GM20000 (cell line): ENCODE measurements around the gene PFDN5.
"Not testable (repeated sequence)": the region's sequence is repeated elsewhere in the genome, so short reads cannot be mapped to it uniquely, and the experiment has no call there.

ENCODE experiments used
- DNase-seq: peaks from one replicate; pipeline ENCODE4 v3.0.0; 2012; ENCODE audit warnings: low spot score
- CTCF ChIP-seq: IDR thresholded peaks from 2 replicates; pipeline ENCODE4 v1.5.1; 2012; ENCODE audit warnings: mild to moderate bottlenecking, control low read depth; ENCODE audit errors: extremely low read depth, missing control alignments

Gene PFDN5

GRCh38 chr12:53330671-53331070, 35.3 kb downstream of the PFDN5 start:
- DNase-seq = no peak
- TF ChIP-seq CTCF = no peak

- DNase-seq = not testable (repeated sequence)
Measured at GRCh38 chr12:53332339-53332738, 37.0 kb downstream of the PFDN5 start.

GRCh38 chr12:53332744-53333143, 37.4 kb downstream of the PFDN5 start:
- no peak for TF ChIP-seq CTCF
- no peak for DNase-seq

- peak; percentile 6 for DNase-seq
- TF ChIP-seq CTCF = no peak
Measured at GRCh38 chr12:53333289-53333688, 37.9 kb downstream of the PFDN5 start.

GRCh38 chr12:53333845-53334244, 38.5 kb downstream of the PFDN5 start:
- peak; percentile 4 for DNase-seq
- TF ChIP-seq CTCF = no peak

- TF ChIP-seq CTCF = no peak
Measured at GRCh38 chr12:53334822-53335221, 39.5 kb downstream of the PFDN5 start.

GRCh38 chr12:53336181-53336681, 40.9 kb downstream of the PFDN5 start, which contains the start of gene SP7:
Gene SP7 (minus strand): TSS chr12:53336354. CDS start chr12:53335646, 708 bp downstream.
- peak; percentile 5 for DNase-seq
- TF ChIP-seq CTCF = no peak

More at GRCh38 chr12:53334822-53335221, 39.5 kb downstream of the PFDN5 start:
- no peak for DNase-seq

- peak; percentile 12 for DNase-seq
- no peak for TF ChIP-seq CTCF
Measured at GRCh38 chr12:53338017-53338416, 42.7 kb downstream of the PFDN5 start.
